ENCODE measurements around the gene POLR3G.

POLR3G gene

GRCh38 chr5:90547072-90547536, 72.4 kb downstream of the POLR3G start:
- Histone ChIP-seq H3K27me3 (peaks cover 3% of the 10 kb centered on the region), H3K36me3 (no peaks in the 10 kb centered on the region), H3K9me3 (no peaks in the 10 kb centered on the region), H3K4me1 (ENCODE audit: control insufficient read depth in 1 of 2, insufficient read depth in 1 of 2, low read depth in 1 of 2, low read length in 1 of 2) (no peaks in the 10 kb centered on the region), H3K4me3 (ENCODE audit: low read depth in 1 of 2, low read length in 1 of 2) (no peak overlapping the region), H3K27ac (no peak overlapping the region)
- no peak for TF ChIP-seq CTCF (IDR thresholded peaks at IDR 0.05)

- no peak overlapping the region for H3K4me3 ChIP-seq (ENCODE audit: low read depth in 1 of 2, low read length in 1 of 2)
- H3K4me1 ChIP-seq (ENCODE audit: control insufficient read depth in 1 of 2, insufficient read depth in 1 of 2, low read depth in 1 of 2, low read length in 1 of 2): no peaks in the 10 kb centered on the region
- no peaks in the 10 kb centered on the region for H3K9me3 ChIP-seq
- H3K27me3 ChIP-seq: peaks cover 13% of the 10 kb centered on the region
- H3K27ac ChIP-seq: no peak overlapping the region
- TF ChIP-seq CTCF (IDR thresholded peaks at IDR 0.05): no peak
- no peaks in the 10 kb centered on the region for H3K36me3 ChIP-seq
Measured at GRCh38 chr5:90548069-90548593, 73.5 kb downstream of the POLR3G start.

GRCh38 chr5:90549223-90549622, 74.6 kb downstream of the POLR3G start:
- no peaks in the 10 kb centered on the region for H3K4me1 ChIP-seq (ENCODE audit: control insufficient read depth in 1 of 2, insufficient read depth in 1 of 2, low read depth in 1 of 2, low read length in 1 of 2)
- H3K27ac ChIP-seq: no peak overlapping the region
- no peaks in the 10 kb centered on the region for H3K9me3 ChIP-seq
- peaks cover 23% of the 10 kb centered on the region for H3K27me3 ChIP-seq
- no peak overlapping the region for H3K4me3 ChIP-seq (ENCODE audit: low read depth in 1 of 2, low read length in 1 of 2)
- no peak for TF ChIP-seq CTCF (IDR thresholded peaks at IDR 0.05)
- H3K36me3 ChIP-seq: no peaks in the 10 kb centered on the region

- H3K36me3 ChIP-seq: no peaks in the 10 kb centered on the region
- H3K27ac ChIP-seq: no peak overlapping the region
- H3K4me1 ChIP-seq (ENCODE audit: control insufficient read depth in 1 of 2, insufficient read depth in 1 of 2, low read depth in 1 of 2, low read length in 1 of 2): no peaks in the 10 kb centered on the region
- peaks cover 28% of the 10 kb centered on the region for H3K27me3 ChIP-seq
- H3K9me3 ChIP-seq: no peaks in the 10 kb centered on the region
- TF ChIP-seq CTCF (IDR thresholded peaks at IDR 0.05): no peak
- H3K4me3 ChIP-seq (ENCODE audit: low read depth in 1 of 2, low read length in 1 of 2): no peak overlapping the region
Measured at GRCh38 chr5:90549729-90550275, 75.1 kb downstream of the POLR3G start.

GRCh38 chr5:90550963-90551362, 76.3 kb downstream of the POLR3G start:
- Histone ChIP-seq H3K27me3 (peaks cover 40% of the 10 kb centered on the region), H3K36me3 (no peaks in the 10 kb centered on the region), H3K4me1 (ENCODE audit: control insufficient read depth in 1 of 2, insufficient read depth in 1 of 2, low read depth in 1 of 2, low read length in 1 of 2) (no peaks in the 10 kb centered on the region), H3K27ac (no peak overlapping the region), H3K9me3 (no peaks in the 10 kb centered on the region), H3K4me3 (ENCODE audit: low read depth in 1 of 2, low read length in 1 of 2) (no peak overlapping the region)
- no peak for TF ChIP-seq CTCF (IDR thresholded peaks at IDR 0.05)

Data from neutrophil (primary cell).